Fibroblast of skin of right biceps (primary cell): ENCODE measurements around the gene C11orf68.

Source experiments
- DNase-seq: peaks from one replicate; pipeline ENCODE4 v3.0.0-alpha.2; 2013

C11orf68 gene

DNA sequence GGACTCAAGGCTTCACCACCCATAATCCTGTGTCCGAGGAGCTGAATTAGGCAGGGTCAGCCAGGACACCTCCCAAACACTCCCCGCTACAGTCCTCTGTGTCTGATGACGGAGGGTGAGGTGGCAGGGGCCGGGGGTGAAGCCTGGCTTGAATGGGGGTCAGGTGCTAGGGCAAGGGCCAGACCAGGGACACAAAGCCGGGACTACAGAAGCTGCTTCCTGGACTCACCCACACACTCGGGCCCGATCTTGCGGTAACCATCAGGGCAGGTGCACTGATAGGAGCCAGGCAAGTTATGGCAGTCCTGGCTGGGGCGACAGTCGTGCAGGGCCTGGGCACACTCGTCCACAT, 48.6 kb downstream of the C11orf68 start:
- DNase-seq: no peak

DNA sequence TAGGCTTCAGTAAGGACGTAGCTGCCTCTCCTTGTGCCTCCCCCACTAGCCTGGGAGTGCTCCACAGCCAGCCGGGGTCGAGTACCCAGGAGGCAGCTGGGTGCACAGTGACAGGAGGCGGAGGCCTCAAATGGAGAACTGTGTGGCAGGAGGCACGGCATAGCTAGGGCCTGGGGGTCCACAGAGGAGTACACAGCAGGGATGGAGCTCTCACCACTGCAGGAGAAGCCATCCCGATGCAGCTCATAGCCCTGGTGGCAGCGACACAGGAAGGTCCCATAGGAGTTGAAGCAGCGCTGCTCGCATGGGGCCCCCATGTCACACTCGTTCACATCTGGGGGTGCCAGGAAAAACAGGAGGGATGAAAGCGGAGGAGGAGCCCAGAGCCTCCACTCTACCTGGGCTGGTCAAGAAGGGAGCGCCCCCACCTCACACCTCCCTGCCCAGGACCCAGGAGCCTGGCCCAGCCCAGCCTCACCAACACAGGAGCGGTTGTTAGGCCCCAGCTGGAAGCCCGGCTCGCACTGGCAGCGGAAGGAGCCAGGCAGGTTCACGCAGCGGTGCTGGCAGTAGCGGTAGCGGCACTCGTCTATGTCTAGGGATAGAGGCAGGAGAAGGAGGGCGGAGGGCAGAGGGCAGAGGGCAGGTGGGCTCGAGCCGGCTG, 49.1 kb downstream of the C11orf68 start:
- DNase-seq: no peak

DNA sequence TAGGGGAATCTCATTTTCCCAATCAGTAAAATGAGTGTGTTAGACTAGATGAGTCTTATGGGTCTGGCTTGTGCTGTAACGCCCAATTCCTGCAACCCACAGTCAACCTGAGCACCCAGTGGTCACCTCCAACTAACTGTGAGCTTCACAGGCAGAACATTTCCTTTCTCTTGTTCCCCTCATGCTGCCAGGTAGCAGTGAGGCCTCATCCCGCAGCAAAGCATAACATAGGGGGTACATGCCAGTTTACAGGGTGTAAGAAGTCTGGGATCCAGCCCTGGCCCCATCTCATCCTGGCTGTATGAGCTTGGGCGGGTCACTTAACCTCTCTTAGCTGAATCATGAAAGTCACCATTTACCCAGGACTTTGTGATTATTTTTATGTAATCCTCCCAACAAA, 50.0 kb downstream of the C11orf68 start:
- no peak for DNase-seq

DNA sequence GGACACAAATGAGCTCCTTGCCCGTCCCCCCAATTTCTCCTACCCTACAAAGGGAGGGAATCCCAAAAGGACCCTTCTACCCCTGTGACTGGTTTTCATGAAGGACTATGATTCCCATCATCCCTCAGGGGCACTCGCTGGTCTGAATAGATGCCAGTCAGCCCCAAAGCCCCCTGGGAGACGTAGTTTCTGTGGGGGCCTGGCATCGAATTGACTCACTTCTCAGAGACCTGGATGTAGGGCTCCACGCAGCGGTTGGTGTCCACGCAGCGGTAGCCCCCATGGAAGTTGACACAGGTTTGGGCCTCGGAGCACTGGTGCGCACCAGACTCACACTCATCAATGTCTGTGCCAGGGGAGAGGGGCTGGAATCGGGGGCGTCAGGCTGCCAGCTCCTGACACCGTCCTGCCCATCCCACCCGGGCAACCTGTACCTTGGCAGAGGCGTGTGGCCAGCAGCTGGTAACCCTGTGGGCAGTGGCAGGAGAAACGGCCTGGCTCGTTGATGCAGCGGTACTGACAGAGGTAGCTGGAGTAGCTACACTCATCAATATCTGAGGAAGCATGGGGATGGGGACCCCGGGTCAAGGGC, 50.7 kb downstream of the C11orf68 start:
- no peak for DNase-seq

DNA sequence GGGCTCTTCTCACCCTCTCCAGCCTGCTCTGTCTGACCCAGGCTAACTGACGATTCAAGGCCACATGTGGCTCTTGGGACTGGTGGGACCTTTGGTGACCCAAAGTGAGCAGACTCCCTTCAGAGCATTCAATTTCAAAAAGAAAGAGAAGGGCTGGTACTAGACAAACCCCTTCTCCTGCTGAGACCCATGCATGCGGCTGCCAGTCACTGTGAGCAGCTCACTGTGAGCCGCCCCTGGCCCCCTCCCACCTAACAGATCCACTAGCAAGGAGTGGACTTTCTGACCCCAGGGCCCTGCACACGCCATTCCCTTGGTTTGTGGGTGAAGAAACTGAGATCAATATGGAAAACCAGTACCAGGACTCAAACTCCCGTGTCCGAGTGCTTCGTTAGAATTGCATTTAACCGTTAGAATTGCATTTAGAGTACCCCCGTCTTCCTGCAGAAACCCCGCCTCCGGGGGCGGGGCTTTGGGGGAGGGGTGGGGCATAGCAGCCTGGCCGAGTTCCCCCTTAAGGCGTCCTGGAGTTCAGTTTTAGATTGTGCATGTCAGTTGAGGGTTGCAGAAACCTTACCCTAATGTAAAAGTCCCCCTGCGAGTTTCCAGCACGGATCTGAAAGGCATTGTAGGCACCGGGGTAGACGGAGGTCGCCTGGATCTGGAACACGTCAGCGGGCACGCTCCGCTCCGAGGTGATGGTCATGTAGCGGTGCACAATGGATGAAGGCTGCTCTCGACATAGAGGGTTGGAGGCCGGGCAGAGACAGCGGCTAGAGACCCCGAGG, 51.4 kb downstream of the C11orf68 start:
- no peak for DNase-seq
